Measurements from ENCODE around the gene SH3PXD2A.

GRCh38 chr10:103750836-103751235 is 104.5 kb downstream of the SH3PXD2A start:
- TF ChIP-seq CTCF (conservative IDR thresholded peaks at IDR 0.05) (no peak), ZFX (IDR thresholded peaks at IDR 0.05) (no peak)

All from C4-2B (cell line).